ENCODE results near the gene TSSK3. TPM values are rescaled to one million over a fixed set of nuclear protein-coding genes. Genes with fewer than 3 reads are reported as not detected.

Gene TSSK3
- total RNA-seq, 1 donor from 2014 or later = 4.8 TPM

- TF ChIP-seq CTCF (IDR thresholded peaks at IDR 0.05) = peak; percentile 56 to 79 (median 67)
- H3K36me3 ChIP-seq = no peaks in the 10 kb centered on the region
- no peaks in the 10 kb centered on the region for H3K27me3 ChIP-seq
- H3K27ac ChIP-seq = no peak overlapping the region
- intact Hi-C loops (cut with DNase I) = loop anchor here (1.0 kb wide), 1 partner anchor 12 kb away; no protein-coding TSS in a partner anchor
- no peaks in the 10 kb centered on the region for H3K9me3 ChIP-seq
- no peaks in the 10 kb centered on the region for H3K4me1 ChIP-seq
- peak in 1 of 2 donors; percentile 75 for DNase-seq (ENCODE audit: low spot score in 2 of 2)
- H3K4me3 ChIP-seq = no peak overlapping the region
Measured at GRCh38 chr1:32413507-32414185, 51.3 kb downstream of the TSSK3 start.

Other genes with a start within 250 kb of the TSSK3 start
- 83.8 TPM for gene TXLNA, start 182.9 kb upstream of the TSSK3 start, total RNA-seq
- 29.1 TPM for gene CCDC28B, start 161.9 kb upstream of the TSSK3 start, total RNA-seq
- gene IQCC, start 156.9 kb upstream of the TSSK3 start, total RNA-seq = not detected
- not detected for gene DCDC2B, start 153.4 kb upstream of the TSSK3 start, total RNA-seq
- gene TMEM234, start 140.2 kb upstream of the TSSK3 start, total RNA-seq = 4.0 TPM
- 234 TPM for gene EIF3I, start 140.1 kb upstream of the TSSK3 start, total RNA-seq
- gene FAM167B, start 115.3 kb upstream of the TSSK3 start, total RNA-seq = 26.1 TPM
- not detected for gene LCK, start 111.3 kb upstream of the TSSK3 start, total RNA-seq
- 75.0 TPM for gene HDAC1, start 70.5 kb upstream of the TSSK3 start, total RNA-seq
- gene MARCKSL1, start 26.3 kb upstream of the TSSK3 start, total RNA-seq = 21.8 TPM
- 12.2 TPM for gene FAM229A, start 54 bp upstream of the TSSK3 start, total RNA-seq
- 56.1 TPM for gene BSDC1, start 31.9 kb downstream of the TSSK3 start, total RNA-seq
- gene ZBTB8B, start 102.5 kb downstream of the TSSK3 start, total RNA-seq = under 0.01 TPM
- 2.2 TPM for gene ZBTB8A, start 176.9 kb downstream of the TSSK3 start, total RNA-seq